ENCODE measurements around the gene HADHA. TPM values are rescaled to one million over a fixed set of nuclear protein-coding genes. Genes with fewer than 3 reads are reported as not detected.

The HADHA gene
- total RNA-seq, 1 experiment from 2014 or later, result 112 TPM

- Histone ChIP-seq H4K20me1 (ENCODE audit: control insufficient read depth, insufficient read depth, insufficient read length) (no peaks in the 10 kb centered on the region), H2AFZ (ENCODE audit: low read length) (no peak overlapping the region), H4K91ac (ENCODE audit: insufficient read length, low read depth, low read length) (no peak overlapping the region), H3T11ph (ENCODE audit: low read length) (no peak overlapping the region), H3K79me1 (ENCODE audit: insufficient read depth, low read depth, low read length, poor library complexity, severe bottlenecking) (no peaks in the 10 kb centered on the region), H3K4ac (ENCODE audit: low read depth, low read length) (no peak overlapping the region), H3K27me3 (ENCODE audit: insufficient read depth, low read length) (no peaks in the 10 kb centered on the region), H2BK20ac (ENCODE audit: low read depth, low read length, poor library complexity, severe bottlenecking) (no peak overlapping the region), H4K8ac (replicated peaks; ENCODE audit: insufficient read length, low read depth, low read length) (no peak overlapping the region), H2BK5ac (ENCODE audit: insufficient read length, low read length) (no peak overlapping the region), H3K79me2 (ENCODE audit: insufficient read depth, low read length) (no peaks in the 10 kb centered on the region), H3K9ac (ENCODE audit: extremely low read depth, insufficient read length, low read length) (no peak overlapping the region), H3K4me2 (ENCODE audit: insufficient read depth, insufficient read length, low read length) (no peak overlapping the region), H3K56ac (ENCODE audit: insufficient read length, low read depth, low read length) (no peak overlapping the region), H3K14ac (ENCODE audit: insufficient read depth, low read length) (no peak overlapping the region), H2BK15ac (ENCODE audit: low read depth, low read length) (no peak overlapping the region), H3K18ac (ENCODE audit: insufficient read length, low read depth, low read length) (no peak overlapping the region), H3K4me1 (ENCODE audit: insufficient read depth, low read length) (no peaks in the 10 kb centered on the region; the same call in 1 of the 2 replicates), H2BK12ac (ENCODE audit: insufficient read length, low read depth, low read length) (no peak overlapping the region), H3K27ac (ENCODE audit: insufficient read length, low read depth, low read length) (no peak overlapping the region), H4K5ac (ENCODE audit: insufficient read length, low read depth, low read length) (no peak overlapping the region), H3K9me3 (ENCODE audit: control insufficient read depth, low read depth, low read length) (no peaks in the 10 kb centered on the region), H3K23me2 (ENCODE audit: insufficient read length, low read depth, low read length, poor library complexity, severe bottlenecking) (peaks cover 22% of the 10 kb centered on the region), H2AK5ac (ENCODE audit: insufficient read length, low read length) (no peak overlapping the region), H3K23ac (ENCODE audit: insufficient read length, low read depth, low read length) (no peak overlapping the region), H2BK120ac (ENCODE audit: low read depth, low read length, poor library complexity, severe bottlenecking) (no peak overlapping the region)
- Mint-ChIP-seq H3K4me1 (peaks cover 21 to 33% of the 10 kb centered on the region in 2 experiments), H3K27me3 (ENCODE audit: low read depth) (peaks cover 26% of the 10 kb centered on the region), H3K36me3 (ENCODE audit: insufficient read depth in 1 of 3, low read depth in 3 of 3) (peaks cover 0 to 12% (median 9%) of the 10 kb centered on the region in 3 experiments; a peak in 6 of 7 replicates), H3K27ac (no peak overlapping the region), H3K4me3 (no peak overlapping the region), H3K9me3 (peaks cover 0 to 5% of the 10 kb centered on the region in 2 experiments; a peak in 2 of 5 replicates)
- DNase-seq, result no peak
- no peak for TF ChIP-seq CTCF (conservative IDR thresholded peaks at IDR 0.05)
- no CpG with 5 or more reads among the region's 15 CpGs for WGBS (ENCODE audit: extremely low coverage, insufficient read length, low lambda C conversion rate)
These were observed 68.8 kb downstream of the HADHA start for GRCh38 chr2:26175466-26176278.

Data from H9 (cell line).